IMR-90 (cell line): ENCODE measurements around the gene HIVEP3.

Experiments
- CHD1 ChIP-seq: IDR thresholded peaks from 2 replicates; pipeline ENCODE4 v1.6.1; 2012; ENCODE audit warnings: low read depth, low read length, improper control_type of control experiment
- CTCF ChIP-seq: conservative IDR thresholded peaks from 2 replicates; pipeline ENCODE4 v1.5.1; 2012; ENCODE audit warnings: mild to moderate bottlenecking, low read depth, low read length, improper control_type of control experiment
- ELK1 ChIP-seq: fragments of 150-350 bp; IDR thresholded peaks from 2 replicates; pipeline ENCODE4 v1.6.1; 2016; ENCODE audit warnings: low read depth, mild to moderate bottlenecking, low read length, moderate library complexity, borderline replicate concordance
- MAFK ChIP-seq: IDR thresholded peaks from 2 replicates; pipeline ENCODE4 v1.6.1; 2012; ENCODE audit warnings: low read depth, low read length, improper control_type of control experiment
- MXI1 ChIP-seq: IDR thresholded peaks from 2 replicates; pipeline ENCODE4 v1.6.1; 2012; ENCODE audit warnings: low read depth, mild to moderate bottlenecking, low read length, moderate library complexity, borderline replicate concordance
- POLR2A ChIP-seq: IDR thresholded peaks from 2 replicates; pipeline ENCODE4 v1.6.1; 2012; ENCODE audit warnings: mild to moderate bottlenecking, low read depth, low read length
- RAD21 ChIP-seq: IDR thresholded peaks from 2 replicates; pipeline ENCODE4 v1.6.1; 2012; ENCODE audit warnings: low read length, improper control_type of control experiment
- RCOR1 ChIP-seq: IDR thresholded peaks from 2 replicates; pipeline ENCODE4 v1.6.1; 2012; ENCODE audit warnings: mild to moderate bottlenecking, low read length, improper control_type of control experiment; ENCODE audit not compliant: insufficient replicate concordance
- RFX5 ChIP-seq: IDR thresholded peaks from 2 replicates; pipeline ENCODE4 v1.8.0; 2012; ENCODE audit warnings: low read depth, mild to moderate bottlenecking, low read length, moderate library complexity
- SMC3 ChIP-seq: fragments of 150-350 bp; IDR thresholded peaks from 2 replicates; pipeline ENCODE4 v1.6.1; 2016; ENCODE audit warnings: low read depth, mild to moderate bottlenecking, antibody characterized with exemption, low read length, moderate library complexity

DNA sequence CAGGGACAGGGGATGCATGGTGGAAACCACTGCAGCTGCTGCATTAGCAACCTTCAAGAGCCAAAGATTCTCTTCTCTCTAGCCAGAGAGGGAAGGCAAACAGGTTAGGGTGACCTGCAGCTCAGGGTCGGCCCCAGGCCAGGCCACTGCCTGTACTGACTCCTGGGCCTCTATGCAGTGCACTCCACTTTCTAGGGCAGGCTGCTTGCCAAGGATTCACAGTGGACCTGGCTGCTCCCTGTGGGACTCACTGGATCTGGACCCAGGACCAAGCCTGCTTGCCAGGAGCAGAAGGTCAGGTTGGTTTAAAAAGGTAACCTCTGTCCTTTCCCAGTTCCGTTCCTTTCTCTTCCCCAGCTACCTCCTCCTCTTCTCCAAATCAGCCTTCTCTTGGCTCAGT, 52.4 kb downstream of the HIVEP3 start:
- TF ChIP-seq MXI1, result no peak
- TF ChIP-seq CTCF, result no peak
- TF ChIP-seq CHD1, result no peak
- no peak for TF ChIP-seq RAD21
- no peak for TF ChIP-seq ELK1
- TF ChIP-seq POLR2A, result no peak
- TF ChIP-seq RFX5, result no peak
- no peak for TF ChIP-seq SMC3
- no peak for TF ChIP-seq MAFK
- no peak for TF ChIP-seq RCOR1
